ENCODE measurements around the gene CD22. TPM values are rescaled to one million over a fixed set of nuclear protein-coding genes. Genes with fewer than 3 reads are reported as not detected.

The CD22 gene
- total RNA-seq, 1 experiment from 2014 or later: not detected

DNA sequence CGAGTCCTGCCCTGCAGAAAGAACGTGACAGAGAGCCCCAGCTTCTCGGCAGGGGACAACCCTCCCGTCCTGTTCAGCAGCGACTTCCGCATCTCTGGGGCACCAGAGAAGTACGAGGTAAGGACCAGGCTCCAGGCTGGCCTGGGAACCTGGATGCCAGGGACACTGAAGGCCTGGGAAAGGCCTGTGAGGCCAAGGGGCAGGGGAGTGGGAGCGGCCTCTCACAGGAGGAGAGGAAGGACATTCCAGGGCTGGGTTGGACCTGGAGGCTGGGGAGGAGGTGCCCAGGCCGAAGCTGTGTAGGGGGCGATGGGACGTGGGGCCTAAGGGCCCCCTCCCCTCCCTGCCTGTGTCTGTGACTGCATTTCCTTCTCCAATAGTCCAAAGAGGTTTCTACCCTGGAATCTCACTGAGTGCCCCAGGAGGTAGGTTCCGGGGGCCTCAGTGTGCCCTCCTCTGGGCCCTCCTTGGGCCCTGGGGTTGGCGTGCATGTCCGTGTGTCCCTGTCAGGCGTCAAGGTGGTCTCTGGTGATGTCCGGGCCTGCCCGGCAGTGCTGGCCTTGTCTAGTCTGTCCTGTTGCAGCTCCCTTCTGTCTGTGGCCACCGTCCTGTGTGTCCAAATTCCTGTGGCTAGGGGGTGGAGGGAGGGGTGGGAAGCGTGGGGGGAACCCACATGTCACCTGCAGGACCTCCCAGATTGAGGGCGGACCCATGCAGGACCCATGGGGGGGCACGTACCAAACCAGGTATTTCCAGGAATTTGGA is 16.9 kb upstream of the CD22 start:
- H3K56ac ChIP-seq (ENCODE audit: insufficient read length, low read depth, low read length): no peak overlapping the region
- peaks cover 0 to 2% (median 0%) of the 10 kb centered on the region in 3 experiments; a peak in 1 of 7 replicates for H3K36me3 Mint-ChIP-seq (ENCODE audit: insufficient read depth in 1 of 3, low read depth in 3 of 3)
- no peak overlapping the region for H2BK120ac ChIP-seq (ENCODE audit: low read depth, low read length, poor library complexity, severe bottlenecking)
- H2AFZ ChIP-seq (ENCODE audit: low read length): no peak overlapping the region
- no peaks in the 10 kb centered on the region; a peak in 1 of 4 replicates for H3K4me1 Mint-ChIP-seq
- H2BK5ac ChIP-seq (ENCODE audit: insufficient read length, low read length): no peak overlapping the region
- H3K9ac ChIP-seq (ENCODE audit: extremely low read depth, insufficient read length, low read length): no peak overlapping the region
- TF ChIP-seq, protein P1, sequence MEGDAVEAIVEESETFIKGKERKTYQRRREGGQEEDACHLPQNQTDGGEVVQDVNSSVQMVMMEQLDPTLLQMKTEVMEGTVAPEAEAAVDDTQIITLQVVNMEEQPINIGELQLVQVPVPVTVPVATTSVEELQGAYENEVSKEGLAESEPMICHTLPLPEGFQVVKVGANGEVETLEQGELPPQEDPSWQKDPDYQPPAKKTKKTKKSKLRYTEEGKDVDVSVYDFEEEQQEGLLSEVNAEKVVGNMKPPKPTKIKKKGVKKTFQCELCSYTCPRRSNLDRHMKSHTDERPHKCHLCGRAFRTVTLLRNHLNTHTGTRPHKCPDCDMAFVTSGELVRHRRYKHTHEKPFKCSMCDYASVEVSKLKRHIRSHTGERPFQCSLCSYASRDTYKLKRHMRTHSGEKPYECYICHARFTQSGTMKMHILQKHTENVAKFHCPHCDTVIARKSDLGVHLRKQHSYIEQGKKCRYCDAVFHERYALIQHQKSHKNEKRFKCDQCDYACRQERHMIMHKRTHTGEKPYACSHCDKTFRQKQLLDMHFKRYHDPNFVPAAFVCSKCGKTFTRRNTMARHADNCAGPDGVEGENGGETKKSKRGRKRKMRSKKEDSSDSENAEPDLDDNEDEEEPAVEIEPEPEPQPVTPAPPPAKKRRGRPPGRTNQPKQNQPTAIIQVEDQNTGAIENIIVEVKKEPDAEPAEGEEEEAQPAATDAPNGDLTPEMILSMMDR (conservative IDR thresholded peaks at IDR 0.05): no peak
- H3K79me1 ChIP-seq (ENCODE audit: insufficient read depth, low read depth, low read length, poor library complexity, severe bottlenecking): no peaks in the 10 kb centered on the region
- no peaks in the 10 kb centered on the region for H3K4me1 ChIP-seq (ENCODE audit: insufficient read depth, low read length)
- H3K27ac Mint-ChIP-seq: no peak overlapping the region; a peak in 1 of 7 replicates
- no peaks in the 10 kb centered on the region for H3K23me2 ChIP-seq (ENCODE audit: insufficient read length, low read depth, low read length, poor library complexity, severe bottlenecking)
- no peak overlapping the region for H3T11ph ChIP-seq (ENCODE audit: low read length)
- H2BK12ac ChIP-seq (ENCODE audit: insufficient read length, low read depth, low read length): no peak overlapping the region
- H2AK5ac ChIP-seq (ENCODE audit: insufficient read length, low read length): no peak overlapping the region
- no peak overlapping the region for H3K23ac ChIP-seq (ENCODE audit: insufficient read length, low read depth, low read length)
- H4K20me1 ChIP-seq (ENCODE audit: control insufficient read depth, insufficient read depth, insufficient read length): no peaks in the 10 kb centered on the region
- H3K27me3 ChIP-seq (ENCODE audit: insufficient read depth, low read length): no peaks in the 10 kb centered on the region
- no peak overlapping the region for H2BK20ac ChIP-seq (ENCODE audit: low read depth, low read length, poor library complexity, severe bottlenecking)
- H3K4me3 Mint-ChIP-seq: no peak overlapping the region
- no peaks in the 10 kb centered on the region for H3K9me3 Mint-ChIP-seq
- H3K79me2 ChIP-seq (ENCODE audit: insufficient read depth, low read length): no peaks in the 10 kb centered on the region
- no peak overlapping the region for H4K8ac ChIP-seq (replicated peaks; ENCODE audit: insufficient read length, low read depth, low read length)
- no peaks in the 10 kb centered on the region; the same call in 1 of the 2 replicates for H3K27me3 Mint-ChIP-seq (ENCODE audit: low read depth)
- no peak overlapping the region for H3K27ac ChIP-seq (ENCODE audit: insufficient read length, low read depth, low read length)
- no peak overlapping the region for H3K4me2 ChIP-seq (ENCODE audit: insufficient read depth, insufficient read length, low read length)
- H4K91ac ChIP-seq (ENCODE audit: insufficient read length, low read depth, low read length): no peak overlapping the region
- no peak overlapping the region; the same call in 1 of the 2 replicates for H3K14ac ChIP-seq (ENCODE audit: insufficient read depth, low read length)
- H3K4ac ChIP-seq (ENCODE audit: low read depth, low read length): no peak overlapping the region
- no peaks in the 10 kb centered on the region for H3K9me3 ChIP-seq (ENCODE audit: control insufficient read depth, low read depth, low read length)
- H2BK15ac ChIP-seq (ENCODE audit: low read depth, low read length): no peak overlapping the region
- DNase-seq: no peak
- no CpG with 5 or more reads among the region's 21 CpGs for WGBS (ENCODE audit: extremely low coverage, insufficient read length, low lambda C conversion rate)
- H4K5ac ChIP-seq (ENCODE audit: insufficient read length, low read depth, low read length): no peak overlapping the region
- H3K18ac ChIP-seq (ENCODE audit: insufficient read length, low read depth, low read length): no peak overlapping the region

All from H9 (cell line).